ENCODE measurements around the gene SKA2. TPM values are rescaled to one million over a fixed set of nuclear protein-coding genes. Genes with fewer than 3 reads are reported as not detected.

The SKA2 gene
- total and polyA plus RNA-seq, 2 of the 8 experiments (the other 6 are each of a cell fraction or from before 2014, with no cell fraction given) = 15.6 to 95.8 TPM

DNA sequence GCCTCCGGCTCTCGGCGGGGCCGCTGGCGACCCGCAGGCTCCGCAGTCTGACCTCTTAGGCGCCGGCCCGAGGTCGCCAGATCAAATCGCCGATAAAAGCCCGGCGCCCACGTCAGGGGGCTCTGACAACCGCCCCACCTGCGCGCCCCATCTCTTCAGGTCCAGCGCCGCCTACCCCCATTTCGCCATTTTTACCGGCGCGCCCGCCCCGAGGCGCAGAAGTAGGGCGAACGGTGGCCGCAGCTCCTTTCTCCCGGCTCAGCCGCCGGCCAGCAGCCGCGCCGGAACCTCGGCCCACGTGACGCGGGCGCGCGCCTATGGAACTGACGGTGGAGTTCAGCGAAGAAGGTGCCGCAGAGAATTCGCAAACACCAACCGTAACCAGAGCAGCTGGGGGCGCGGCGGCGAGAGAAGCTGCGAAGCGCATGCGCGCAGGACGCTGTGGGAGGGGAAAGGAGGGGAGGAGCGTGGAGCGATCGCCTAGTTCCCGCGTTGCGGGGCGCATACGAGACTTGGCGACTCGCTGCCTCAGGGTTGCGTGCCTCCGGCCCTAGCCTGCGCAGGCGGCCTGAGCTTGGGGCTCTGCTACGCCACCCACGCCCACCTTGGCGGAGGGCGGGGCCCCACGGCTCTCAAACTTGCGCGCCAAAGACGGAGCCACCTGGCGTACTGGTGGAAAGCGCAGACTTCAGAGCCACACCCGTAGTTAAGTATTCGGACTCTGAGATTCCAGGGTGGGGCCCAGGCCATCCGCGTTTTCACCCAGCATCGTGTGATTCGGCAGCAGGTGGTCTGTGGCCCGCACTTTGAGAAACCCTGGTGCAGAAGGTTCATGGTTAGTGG is 48.3 kb downstream of the SKA2 start, which contains the start of gene TRIM37 (continued):
- no peak for TF ChIP-seq KDM1A (IDR thresholded peaks at IDR 0.05; ENCODE audit: borderline replicate concordance, low read length)
- no peak for TF ChIP-seq JUND (IDR thresholded peaks at IDR 0.05; ENCODE audit: low read length)
- TF ChIP-seq SP2 (IDR thresholded peaks at IDR 0.05; ENCODE audit: low read length) = no peak
- TF ChIP-seq GTF2F1 (IDR thresholded peaks at IDR 0.05; ENCODE audit: borderline replicate concordance, low read depth, low read length) = no peak
- no peak for TF ChIP-seq KDM4A (IDR thresholded peaks at IDR 0.05; ENCODE audit: low read depth, low read length, severe bottlenecking)
- no peak for TF ChIP-seq BCL11A (IDR thresholded peaks at IDR 0.05; ENCODE audit: low read depth in 2 of 2, low read length in 2 of 2)
- no peak for TF ChIP-seq CTBP2 (IDR thresholded peaks at IDR 0.05; ENCODE audit: borderline replicate concordance, insufficient read depth, insufficient read length, low read length)
- 0 out of 2 replicates have a peak, but pooled peaks have one; percentile 4 for TF ChIP-seq TEAD4 (IDR thresholded peaks at IDR 0.05; ENCODE audit: low read depth, low read length)
- TF ChIP-seq TCF12 (IDR thresholded peaks at IDR 0.05; ENCODE audit: low read depth, low read length) = peak; percentile 80
- 0 out of 2 replicates have a peak, but pooled peaks have one; percentile 23 for TF ChIP-seq TBP (IDR thresholded peaks at IDR 0.05; ENCODE audit: low read depth, low read length)
- no peak for TF ChIP-seq SUZ12 (IDR thresholded peaks at IDR 0.05; ENCODE audit: low read length)
- no peak; the same call in 1 of the 2 replicates for TF ChIP-seq MAFK (IDR thresholded peaks at IDR 0.05; ENCODE audit: low read depth, low read length)
- no peak for TF ChIP-seq CEBPB (IDR thresholded peaks at IDR 0.05; ENCODE audit: low read depth, low read length)
